HG03469 (cell line): ENCODE measurements around the gene SLC40A1.

ENCODE experiments used
- ATAC-seq: cut with Tn5 transposase; IDR thresholded peaks from one replicate; pipeline ENCODE4 v1.9.1; 2021; ENCODE audit warnings: mild to moderate bottlenecking, moderate library complexity, moderate number of reproducible peaks; ENCODE audit not compliant: unreplicated experiment

SLC40A1 gene

DNA sequence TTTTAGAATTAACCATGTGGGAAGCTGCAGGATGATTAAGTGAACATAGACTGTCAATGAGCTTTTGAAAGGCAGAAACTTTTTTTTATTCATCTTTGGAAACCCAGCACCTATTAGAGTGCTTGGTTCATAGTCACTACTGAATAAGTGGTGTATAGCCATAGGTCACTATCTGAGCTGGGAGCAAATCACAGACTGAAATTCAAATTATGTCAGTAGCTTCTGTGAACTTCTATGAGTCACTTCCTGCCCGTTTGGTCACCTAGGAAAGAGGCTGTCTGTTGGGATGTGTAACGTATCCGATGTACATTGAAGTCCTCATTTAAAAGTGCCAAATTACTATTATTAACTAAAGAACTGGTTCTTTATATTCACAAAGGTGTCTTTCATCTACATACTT is 20.5 kb upstream of the SLC40A1 start:
- no peak for ATAC-seq

DNA sequence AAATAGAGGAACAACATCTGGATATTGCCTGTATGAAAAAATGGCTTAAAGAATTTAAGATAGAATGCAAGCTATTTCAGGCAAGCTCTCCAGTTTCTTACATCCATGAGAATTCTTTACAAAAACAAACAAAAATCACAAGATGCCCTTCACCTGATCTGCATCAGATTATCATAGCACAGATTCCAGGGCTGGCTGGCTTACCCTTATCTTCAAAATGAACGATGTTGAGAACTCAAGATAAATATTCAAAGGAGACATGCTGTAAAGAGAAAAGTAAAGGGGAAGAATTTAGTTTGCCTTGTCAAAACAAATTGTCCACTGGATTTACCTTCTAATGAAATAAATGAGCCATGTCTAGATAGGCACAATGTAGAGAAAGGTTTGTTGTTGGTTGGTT is 18.7 kb upstream of the SLC40A1 start:
- no peak for ATAC-seq

DNA sequence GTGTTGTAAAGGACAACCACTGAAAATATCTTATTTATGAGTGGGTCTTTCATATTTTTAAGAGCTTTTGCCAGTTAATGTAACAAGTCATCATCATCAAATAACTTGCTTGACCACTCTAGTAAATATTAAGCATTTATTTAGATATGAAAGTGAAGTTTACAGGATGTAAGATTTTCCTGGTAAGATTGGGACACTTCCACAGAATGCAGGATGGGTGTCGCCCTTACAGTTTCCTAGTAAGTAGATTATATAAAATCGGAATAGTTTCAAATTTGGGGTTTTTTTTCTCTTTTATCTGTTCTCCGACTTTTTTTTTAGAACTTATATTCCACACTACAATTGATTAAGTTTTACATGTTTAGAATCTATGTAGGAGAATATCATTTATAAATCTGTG is 14.8 kb upstream of the SLC40A1 start:
- ATAC-seq: no peak

DNA sequence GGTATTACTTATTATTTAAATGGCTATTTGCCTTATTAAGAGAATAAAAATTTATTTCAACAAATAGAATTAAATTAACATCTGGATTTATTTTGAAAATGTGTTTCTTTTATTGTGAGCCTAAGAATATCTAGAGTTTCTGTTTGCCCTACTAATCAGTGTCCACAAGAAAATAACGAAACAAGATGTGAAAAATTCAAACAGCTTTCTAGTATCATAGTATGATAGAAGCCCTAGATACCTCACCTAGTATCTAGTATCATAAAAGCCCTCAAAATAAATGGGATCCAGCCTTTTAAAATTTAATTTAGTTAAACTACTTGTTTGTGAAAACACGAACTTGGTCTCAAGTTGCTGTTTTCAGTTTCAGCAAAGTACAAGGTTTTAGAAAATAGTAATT is 13.7 kb upstream of the SLC40A1 start:
- ATAC-seq: no peak

DNA sequence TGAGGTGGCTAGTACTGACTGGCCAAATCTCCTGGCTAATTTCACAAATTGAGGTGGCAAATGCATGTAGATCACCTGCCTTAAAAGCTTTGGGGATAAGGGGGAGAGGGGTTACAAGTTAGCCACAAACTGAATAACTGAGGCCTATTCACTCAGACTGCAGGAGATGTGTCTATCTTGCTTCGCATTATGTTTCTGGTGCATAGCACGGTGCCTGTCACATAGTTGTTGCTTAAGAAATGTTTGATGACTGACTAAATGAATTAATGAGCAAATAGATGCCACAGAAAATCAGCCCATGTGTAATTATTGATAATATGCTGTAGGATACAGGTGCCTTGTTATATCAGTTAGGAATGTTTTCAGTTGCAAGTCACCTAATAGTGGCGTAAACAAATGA is 12.5 kb upstream of the SLC40A1 start:
- ATAC-seq: no peak

DNA sequence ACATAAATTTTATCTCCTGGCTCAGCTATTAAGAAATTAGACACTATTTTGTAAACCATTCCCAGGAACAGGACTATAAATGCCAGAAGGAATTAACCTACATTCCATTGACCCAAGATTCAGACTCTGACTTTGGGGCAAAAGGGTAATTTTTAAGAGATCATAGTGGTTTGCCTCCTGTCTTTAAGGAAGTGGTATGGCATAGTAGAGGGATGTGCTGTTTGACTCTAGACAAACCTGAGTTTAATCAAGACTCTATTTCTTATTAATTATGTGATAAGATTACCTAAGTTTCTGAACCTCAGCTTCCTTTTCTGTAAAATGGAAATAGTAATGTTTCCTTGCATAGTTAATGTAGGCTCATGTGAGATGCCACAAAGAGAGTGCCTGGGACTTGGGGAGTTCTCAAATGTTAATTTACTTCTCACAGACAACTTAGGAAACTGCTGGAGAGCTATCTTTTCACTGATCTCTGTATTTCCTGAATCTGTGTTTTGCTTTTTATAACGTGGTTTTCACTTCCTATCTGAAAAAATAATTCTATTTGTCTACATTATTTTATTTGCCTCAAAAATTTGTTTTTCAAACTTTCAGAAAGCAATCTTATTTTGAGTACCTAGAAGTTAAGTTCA is 11.9 kb upstream of the SLC40A1 start:
- no peak for ATAC-seq

DNA sequence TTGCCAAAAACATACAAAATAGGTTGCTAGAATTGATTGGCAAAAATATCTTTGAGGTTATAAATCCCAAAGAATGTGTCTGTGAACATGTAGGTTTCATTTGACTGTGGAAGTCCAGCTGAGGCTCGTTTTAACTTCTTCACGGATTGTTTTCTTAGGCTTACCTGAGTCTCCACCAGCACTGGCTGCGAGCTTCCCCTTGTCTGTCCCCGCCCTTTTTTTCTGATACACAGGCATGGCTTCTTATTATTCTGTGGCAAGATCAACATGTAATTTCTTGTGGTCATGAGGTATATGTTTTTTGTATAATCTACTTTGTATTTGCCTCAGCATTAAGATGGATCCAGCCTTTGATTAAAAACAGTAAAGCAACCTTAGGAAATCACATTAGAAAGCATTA is 7.2 kb upstream of the SLC40A1 start:
- no peak for ATAC-seq

DNA sequence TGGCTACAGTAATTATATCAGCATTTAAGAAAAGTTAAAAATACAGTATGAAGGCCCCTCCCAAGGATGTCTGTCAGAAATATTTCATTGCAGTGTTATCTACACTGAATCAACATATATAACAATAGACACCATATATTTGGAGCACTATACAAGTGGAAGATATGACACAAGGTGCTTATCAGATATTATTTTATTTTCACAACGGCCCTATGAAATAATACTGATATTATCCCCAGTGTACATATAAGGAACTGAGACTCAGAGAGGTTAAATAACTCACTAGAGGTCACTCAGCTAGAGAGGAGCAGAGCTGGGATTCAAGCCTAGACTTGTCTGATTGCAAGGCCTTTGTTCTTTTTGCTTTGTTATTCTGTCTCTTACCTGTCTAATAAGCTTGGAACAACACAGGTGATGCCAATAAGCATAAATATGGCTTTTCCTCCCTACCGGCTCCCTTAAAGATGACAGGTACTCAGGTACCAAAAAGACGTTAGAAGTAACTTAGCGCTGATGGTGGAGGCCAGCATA is 4.7 kb upstream of the SLC40A1 start:
- no peak for ATAC-seq

DNA sequence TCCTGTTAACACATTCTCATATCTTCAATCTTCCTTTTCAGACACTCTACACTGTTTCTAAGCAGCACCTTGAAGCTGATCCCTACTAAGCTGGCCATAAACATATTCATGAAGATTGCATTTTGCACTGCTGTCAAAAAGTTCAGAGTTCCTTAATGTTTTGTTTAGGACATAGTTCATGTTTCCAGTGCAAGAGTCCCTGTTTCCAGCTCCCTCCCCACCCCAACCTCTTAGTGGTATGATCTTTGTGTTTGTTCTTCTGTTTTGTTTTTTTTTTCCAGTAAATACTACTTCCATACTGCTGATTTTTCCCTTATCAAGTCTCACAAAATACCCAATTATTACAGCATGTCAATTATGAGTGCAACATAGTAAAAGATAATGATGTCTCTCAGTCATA is 4.1 kb upstream of the SLC40A1 start:
- ATAC-seq: no peak

DNA sequence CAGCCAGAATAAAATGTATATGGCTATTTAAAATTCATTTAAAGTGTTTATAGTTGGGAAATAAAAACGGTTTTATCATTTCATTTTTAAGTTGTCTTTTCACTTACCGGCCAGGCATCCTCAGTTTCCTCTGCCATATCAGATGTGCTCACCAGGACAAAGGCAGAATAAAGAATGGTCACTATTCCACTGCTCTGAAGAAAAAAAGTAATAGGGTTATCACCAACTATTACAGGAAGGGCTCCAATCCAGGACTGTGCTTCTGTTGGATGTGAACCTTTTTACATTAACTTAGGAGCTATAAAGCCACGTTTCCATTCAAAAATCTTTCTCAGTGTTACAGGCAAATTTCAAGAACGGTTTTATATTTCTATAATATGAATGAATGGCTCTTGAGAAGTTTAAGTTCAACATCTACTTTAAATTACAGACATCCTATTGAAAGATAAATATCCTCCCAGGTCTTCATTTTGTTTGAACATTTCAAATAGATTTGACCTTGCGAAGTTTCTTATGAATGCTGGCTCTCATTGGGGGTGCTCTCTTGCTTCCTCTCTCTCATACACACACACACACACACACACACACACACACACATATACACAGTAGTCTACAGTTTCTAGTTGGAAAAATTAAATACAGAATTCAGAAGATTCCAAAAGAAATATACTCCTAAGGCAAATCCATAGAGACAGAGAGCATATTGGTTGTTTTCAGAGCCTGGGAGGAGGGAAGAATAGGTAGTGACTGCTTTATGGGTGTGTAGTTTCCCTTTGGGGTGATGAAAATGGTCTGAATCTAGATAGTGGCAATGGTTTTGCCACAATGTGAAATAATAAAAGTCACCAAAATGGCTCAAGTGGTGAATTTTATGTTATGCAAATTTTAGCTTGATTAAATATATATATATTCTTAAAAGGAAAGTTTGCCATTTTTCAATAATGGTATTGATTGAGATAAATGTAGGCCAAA is 2.9 kb upstream of the SLC40A1 start:
- ATAC-seq: no peak

DNA sequence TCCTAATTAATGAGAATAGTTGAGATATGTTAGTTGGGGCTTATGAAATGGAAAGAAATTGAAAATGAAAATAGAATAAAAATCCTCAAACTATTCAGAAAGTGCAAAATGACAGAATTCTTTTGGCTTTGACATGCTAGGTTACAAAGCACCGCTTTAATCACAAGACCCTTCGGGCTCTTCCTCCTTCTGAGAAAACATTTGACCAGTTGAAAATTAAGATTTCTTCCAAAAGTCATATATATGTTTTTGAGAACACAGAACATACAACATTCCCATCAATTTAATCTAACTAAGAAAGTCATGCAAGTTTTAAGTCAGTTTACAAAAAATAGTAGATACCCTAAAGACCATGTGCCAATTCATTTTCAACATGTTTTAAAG is 2.2 kb upstream of the SLC40A1 start:
- ATAC-seq: no peak

DNA sequence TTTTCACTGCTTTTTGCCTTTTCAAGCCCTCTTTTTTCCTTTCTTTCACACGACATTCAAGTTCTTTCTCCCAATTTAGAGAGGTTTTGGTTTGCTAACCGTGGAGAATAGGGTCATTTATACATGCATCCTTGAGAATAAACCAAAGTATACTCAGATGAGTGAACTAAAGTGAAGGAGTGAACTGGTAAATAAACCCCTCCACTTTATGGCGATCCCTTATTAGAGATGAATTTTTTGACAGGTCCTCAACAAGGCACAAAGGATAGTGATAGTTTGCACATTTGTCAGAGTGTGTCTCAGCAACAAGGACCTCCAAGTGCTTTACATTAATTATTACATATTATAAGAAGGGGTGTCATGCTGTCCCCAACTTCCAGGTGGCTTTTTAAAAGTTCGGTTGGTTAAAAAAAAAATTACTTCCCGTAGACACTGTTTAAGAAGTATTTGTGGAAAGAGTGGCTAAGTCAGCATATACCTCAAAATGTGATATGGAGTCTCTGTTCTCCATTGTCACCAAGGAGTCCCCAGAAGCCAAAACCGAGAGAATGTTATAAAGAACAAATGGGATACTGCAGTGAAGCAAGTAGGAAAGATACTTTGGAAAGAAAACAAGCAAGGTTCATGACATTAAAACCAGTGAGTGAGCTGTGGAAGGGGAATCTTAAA is 1.7 kb upstream of the SLC40A1 start:
- no peak for ATAC-seq

DNA sequence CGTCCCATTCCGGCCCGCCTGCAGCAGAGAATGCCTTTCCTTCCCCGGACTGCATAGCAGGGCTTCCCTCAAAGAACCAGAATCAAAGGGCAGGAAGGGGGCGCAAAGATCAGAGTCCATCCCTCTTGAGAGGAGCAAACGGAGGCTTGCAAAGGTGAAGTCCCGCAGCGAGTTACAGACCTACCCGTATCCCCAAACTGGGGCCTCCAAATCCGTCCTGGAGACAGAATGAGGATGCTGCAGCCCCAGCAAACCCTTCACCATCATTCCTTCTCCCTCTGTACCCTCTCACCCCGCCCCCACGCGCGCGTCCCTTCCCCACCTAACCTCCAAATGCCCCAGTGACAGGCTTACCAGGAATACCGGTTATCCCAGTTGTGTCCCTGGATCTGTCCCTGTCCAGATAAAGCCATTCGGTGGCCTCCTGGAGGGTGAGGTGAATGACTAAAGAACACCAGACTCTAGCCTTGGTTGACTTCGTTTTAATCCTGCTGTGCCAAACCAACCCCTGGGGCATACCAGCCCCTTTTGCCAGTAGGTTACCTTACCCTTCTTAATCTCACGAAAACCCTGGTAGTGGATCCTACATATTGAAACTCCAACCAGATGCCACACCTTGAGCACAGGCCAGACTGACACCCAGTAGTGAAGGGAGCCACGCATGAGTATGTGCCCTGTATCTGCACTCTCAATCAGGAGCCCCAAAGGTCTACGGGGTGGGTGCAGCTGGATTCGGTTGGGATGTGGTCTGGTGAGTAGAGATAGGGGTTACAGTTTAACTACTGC is 961 bp upstream of the SLC40A1 start:
- no peak for ATAC-seq

DNA sequence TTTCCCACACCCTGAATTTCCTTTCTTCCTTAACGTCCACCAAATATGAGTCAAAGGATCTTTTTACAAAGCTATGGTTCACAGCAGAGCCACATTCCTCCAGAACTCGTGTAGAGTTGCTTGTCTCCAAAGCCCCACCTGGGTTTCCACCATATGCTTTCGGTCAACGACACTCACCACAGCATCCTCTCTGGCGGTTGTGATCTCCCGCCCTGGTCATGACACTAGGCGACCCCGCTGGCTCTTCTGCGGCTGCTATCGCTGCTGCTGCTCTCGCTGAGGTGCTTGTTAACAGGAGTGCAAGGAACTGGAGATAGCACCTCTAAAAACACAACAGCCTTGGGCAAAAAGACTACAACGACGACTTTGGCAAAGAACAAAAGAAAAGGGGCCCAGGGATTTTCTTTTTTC is 340 bp downstream of the SLC40A1 start:
- no peak for ATAC-seq

DNA sequence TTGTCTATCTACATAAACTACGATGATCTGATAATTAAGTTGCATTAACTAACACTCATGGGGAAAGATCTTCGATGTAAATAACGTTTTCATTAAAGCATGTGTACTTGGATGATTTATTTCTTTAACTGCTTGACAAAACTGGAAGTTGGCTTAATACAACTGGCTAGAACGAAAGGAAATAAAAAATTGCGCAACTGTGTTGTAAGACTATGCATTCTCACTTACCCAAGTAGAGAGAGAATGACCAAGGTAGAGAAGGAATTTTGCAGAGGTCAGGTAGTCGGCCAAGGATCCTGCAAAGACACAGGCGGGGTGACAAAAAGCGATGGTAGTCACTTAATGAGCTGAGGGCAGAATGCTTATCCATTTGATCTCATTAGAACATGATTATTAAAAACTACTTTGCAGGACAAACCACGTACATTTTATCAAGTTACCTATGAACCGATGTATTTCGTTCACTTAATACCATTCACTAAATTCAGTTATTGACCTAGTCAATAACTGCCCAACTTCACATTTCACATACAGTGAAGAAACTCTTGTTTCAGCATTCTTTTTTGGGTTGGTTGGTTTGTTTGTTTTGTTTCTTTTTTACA is 900 bp downstream of the SLC40A1 start:
- no peak for ATAC-seq

DNA sequence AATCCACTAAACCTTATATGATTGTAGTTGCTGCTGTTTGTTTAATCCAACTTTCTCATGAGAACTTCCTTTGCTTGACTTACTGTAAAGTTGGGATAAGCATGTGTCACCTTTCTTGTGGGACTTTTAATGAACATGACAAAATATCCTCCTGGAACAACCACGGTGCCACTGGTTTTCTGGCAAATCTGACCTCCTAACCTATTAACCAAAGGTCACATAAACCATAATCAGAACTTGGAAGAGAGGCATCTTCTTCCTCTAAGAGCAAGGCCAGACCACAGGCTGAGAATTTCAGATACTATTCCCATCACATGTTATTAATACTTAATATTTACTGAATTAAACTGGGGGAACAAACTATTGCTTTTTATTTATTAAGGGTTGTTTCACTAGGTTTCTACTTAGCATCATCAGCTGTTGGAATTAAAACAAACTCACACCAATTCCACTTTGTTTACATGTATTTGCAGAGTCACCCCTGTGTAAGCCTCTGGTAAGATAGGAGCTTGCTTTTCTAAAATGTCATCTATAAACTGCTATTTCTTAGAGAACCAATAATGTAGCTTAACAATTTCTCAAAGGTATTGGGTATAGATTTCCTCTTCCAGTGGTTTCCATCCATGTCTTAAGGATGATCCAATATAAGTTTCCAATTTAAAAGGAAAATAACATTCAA is 2.2 kb downstream of the SLC40A1 start:
- no peak for ATAC-seq

DNA sequence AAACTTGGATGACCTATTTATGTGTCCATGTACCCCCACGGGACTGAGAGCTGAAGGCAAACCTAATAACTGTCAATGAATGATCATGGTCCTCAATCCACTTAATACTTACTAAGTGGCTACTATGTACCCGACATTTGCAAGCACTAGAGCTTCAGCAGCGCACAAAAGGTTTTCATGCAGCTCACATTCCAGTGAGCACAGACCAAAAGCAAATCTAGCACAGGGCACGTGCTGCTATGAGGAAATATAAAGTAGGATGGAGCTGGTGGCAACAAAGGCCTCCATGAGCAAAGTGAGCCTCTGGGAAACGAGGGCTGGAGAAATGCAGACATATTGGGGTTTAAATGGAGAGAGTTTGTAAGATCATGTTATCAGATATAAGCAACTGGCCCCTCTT is 3.5 kb downstream of the SLC40A1 start:
- no peak for ATAC-seq

DNA sequence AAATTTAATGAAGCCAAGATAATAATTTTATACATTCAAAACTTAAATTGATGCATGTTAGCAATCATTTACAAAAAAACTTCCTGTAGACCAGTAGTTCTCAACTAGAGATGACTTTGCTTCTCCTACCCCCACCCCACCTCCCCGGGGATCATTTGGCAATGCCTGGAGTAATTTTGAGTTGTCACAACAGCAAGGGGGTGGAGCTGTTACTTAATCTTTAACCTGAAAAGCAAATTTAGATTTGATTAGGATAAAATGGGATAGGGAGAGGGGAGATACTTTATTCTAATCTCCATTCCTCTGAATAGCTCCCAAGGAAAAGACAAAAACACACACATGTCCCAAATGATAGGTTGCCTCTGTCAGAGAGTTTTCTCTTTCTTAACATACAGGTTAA is 4.2 kb downstream of the SLC40A1 start:
- no peak for ATAC-seq

DNA sequence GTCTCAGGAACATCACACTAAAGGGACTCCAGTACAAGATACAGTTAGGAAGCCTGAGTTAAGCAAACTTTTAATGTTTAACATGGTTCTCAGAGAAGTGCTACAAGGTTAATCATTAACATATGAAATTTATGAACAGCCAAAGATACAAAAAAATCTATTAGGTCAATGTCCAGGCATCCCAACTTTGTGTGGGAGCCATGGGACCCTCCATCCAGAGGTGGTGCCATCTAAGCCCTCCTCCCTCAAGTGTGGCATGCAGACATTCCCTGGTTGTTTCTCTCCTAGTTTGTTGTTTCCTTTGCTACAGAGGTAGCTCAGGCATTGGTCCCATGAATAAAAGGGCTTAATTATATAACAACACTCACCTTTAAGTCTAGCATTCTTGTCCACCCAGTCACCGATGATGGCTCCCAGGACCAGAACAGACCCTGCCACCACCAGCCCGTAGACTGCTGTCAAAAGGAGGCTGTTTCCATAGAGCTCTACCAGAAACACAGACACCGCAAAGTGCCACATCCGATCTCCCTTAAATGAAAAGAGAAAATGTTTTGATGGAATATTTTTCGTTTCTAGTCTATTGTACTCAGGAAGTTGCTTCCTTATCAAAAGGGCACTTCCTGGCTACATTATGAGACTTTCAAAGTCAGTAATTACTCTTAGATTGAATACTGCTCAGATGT is 5.7 kb downstream of the SLC40A1 start:
- no peak for ATAC-seq
